SK-N-SH (cell line): ENCODE measurements around the gene CASZ1. TPM values are rescaled to one million over a fixed set of nuclear protein-coding genes. Genes with fewer than 3 reads are reported as not detected.

Source experiments
- CTCF ChIA-PET: fragments of 300-600, 350-600 bp; formaldehyde crosslinking; extraction: SDS; loops from one replicate; lab custom pipeline; 2021; lab: Yijun Ruan, JAX
- POLR2A ChIA-PET: fragments of 350-600 bp; sonication (Branson Sonifier 250); formaldehyde crosslinking; extraction: SDS; loops from one replicate; lab custom pipeline; 2020; ENCODE audit warnings: antibody characterized with exemption, inconsistent platforms; lab: Yijun Ruan, JAX
- DNase-seq: peaks from one replicate; pipeline ENCODE4 v3.0.0; 2012
- H2AFZ ChIP-seq: fragments of 200-600 bp; sonication (generic); 2 replicates; pipeline ENCODE4 v1.8.1; 2016; ENCODE audit warnings: antibody characterized with exemption, mild to moderate bottlenecking, low read depth
- H3F3A ChIP-seq: fragments of 200-600 bp; sonication (generic); replicated peaks from 2 replicates; pipeline ENCODE3; 2016; ENCODE audit warnings: antibody characterized with exemption, mild to moderate bottlenecking; ENCODE audit not compliant: insufficient read depth
- H3K27ac ChIP-seq, 2 experiments: fragments of 200-500 bp in 1 of 2; fragments of 200-600 bp in 1 of 2; sonication (Bioruptor generic) in 1 of 2; sonication (generic), shearing (Covaris generic) in 1 of 2; 2 replicates each; pipeline versions ENCODE4 v1.5.1 to v1.6.1; 2014 to 2016; ENCODE audit warnings: low read depth in 2 of 2, inconsistent platforms in 1 of 2, low read length in 1 of 2, mild to moderate bottlenecking in 1 of 2, mixed read lengths in 1 of 2
- H3K27me3 ChIP-seq: fragments of 200-600 bp; sonication (generic), shearing (Covaris generic); 2 replicates; pipeline ENCODE4 v1.6.1; 2016; ENCODE audit warnings: mixed run types; ENCODE audit not compliant: insufficient read depth
- H3K36me3 ChIP-seq, 2 experiments: fragments of 200-500 bp in 1 of 2; fragments of 200-600 bp in 1 of 2; sonication (Bioruptor generic) in 1 of 2; sonication (generic) in 1 of 2; replicated peaks in 1 of 2; 2 replicates each; pipeline versions ENCODE3 to v1.5.1; 2014 to 2016; ENCODE audit warnings: low read length in 1 of 2, mild to moderate bottlenecking in 1 of 2; ENCODE audit not compliant: insufficient read depth in 2 of 2, control insufficient read depth in 1 of 2
- H3K4me1 ChIP-seq, 2 experiments: fragments of 200-500 bp in 1 of 2; fragments of 200-600 bp in 1 of 2; sonication (Bioruptor generic) in 1 of 2; sonication (generic), shearing (Covaris generic) in 1 of 2; 2 replicates each; pipeline versions ENCODE4 v1.5.1 to v1.6.1; 2014 to 2016; ENCODE audit warnings: low read depth in 1 of 2, low read length in 1 of 2, mixed run types in 1 of 2; ENCODE audit not compliant: insufficient read depth in 2 of 2, control insufficient read depth in 1 of 2
- H3K4me2 ChIP-seq: fragments of 200-600 bp; sonication (generic), shearing (Covaris generic); 2 replicates; pipeline ENCODE4 v1.6.1; 2017; ENCODE audit warnings: mixed run types
- H3K4me3 ChIP-seq, 2 experiments: fragments of 200-500 bp in 1 of 2; fragments of 200-600 bp in 1 of 2; sonication (Bioruptor generic) in 1 of 2; sonication (generic), shearing (Covaris generic) in 1 of 2; 2 replicates each; pipeline versions ENCODE4 v1.5.1 to v1.8.1; 2014 to 2016; ENCODE audit warnings: low read depth in 2 of 2, inconsistent platforms in 1 of 2, low read length in 1 of 2, mild to moderate bottlenecking in 1 of 2, mixed read lengths in 1 of 2, moderate library complexity in 1 of 2
- H3K79me2 ChIP-seq: fragments of 200-600 bp; sonication (generic); 2 replicates; pipeline ENCODE4 v1.8.1; 2017; ENCODE audit warnings: mild to moderate bottlenecking; ENCODE audit not compliant: insufficient read depth
- H3K9ac ChIP-seq: fragments of 200-600 bp; sonication (generic); 2 replicates; pipeline ENCODE4 v1.6.1; 2017; ENCODE audit warnings: mixed run types
- H3K9me2 ChIP-seq: fragments of 200-600 bp; sonication (generic); 2 replicates; pipeline ENCODE4 v1.6.1; 2017; ENCODE audit warnings: mixed run types
- H3K9me3 ChIP-seq: fragments of 200-600 bp; sonication (generic); 2 replicates; pipeline ENCODE4 v1.6.1; 2017; ENCODE audit warnings: mixed run types, mild to moderate bottlenecking, moderate library complexity
- H4K20me1 ChIP-seq: fragments of 200-600 bp; sonication (generic); 2 replicates; pipeline ENCODE4 v1.6.1; 2017; ENCODE audit warnings: mild to moderate bottlenecking, mixed run types; ENCODE audit not compliant: insufficient read depth
- CHD2 ChIP-seq: fragments of 150-350 bp; IDR thresholded peaks from 2 replicates; pipeline ENCODE4 v1.6.1; 2018; ENCODE audit warnings: low read length; ENCODE audit not compliant: partially characterized antibody
- FOXM1 ChIP-seq: IDR thresholded peaks from 2 replicates; pipeline ENCODE4 v1.4.0; 2012; ENCODE audit warnings: low read depth, mild to moderate bottlenecking
- IRF3 ChIP-seq: fragments of 150-350 bp; IDR thresholded peaks from 2 replicates; pipeline ENCODE4 v1.6.1; 2016; ENCODE audit warnings: mild to moderate bottlenecking, low read depth, low read length
- JUND ChIP-seq: IDR thresholded peaks from 2 replicates; pipeline ENCODE4 v1.4.0; 2012
- MEF2A ChIP-seq: IDR thresholded peaks from 2 replicates; pipeline ENCODE4 v1.4.0; 2012; ENCODE audit warnings: low read depth, borderline replicate concordance
- MXI1 ChIP-seq: IDR thresholded peaks from 2 replicates; pipeline ENCODE4 v1.6.1; 2012; ENCODE audit warnings: mild to moderate bottlenecking, low read depth, low read length, improper control_type of control experiment
- REST ChIP-seq: IDR thresholded peaks from 2 replicates; pipeline ENCODE4 v1.6.1; 2012; ENCODE audit warnings: mild to moderate bottlenecking, low read depth, low read length, moderate library complexity
- SIN3A ChIP-seq: IDR thresholded peaks from 2 replicates; pipeline ENCODE4 v1.6.1; 2012; ENCODE audit warnings: low read depth, mild to moderate bottlenecking, low read length, moderate library complexity, borderline replicate concordance
- SMC3 ChIP-seq: IDR thresholded peaks from 2 replicates; pipeline ENCODE4 v1.6.1; 2012; ENCODE audit warnings: low read depth, low read length, improper control_type of control experiment
- USF1 ChIP-seq: IDR thresholded peaks from 2 replicates; pipeline ENCODE4 v1.4.0; 2012; ENCODE audit warnings: low read depth, borderline replicate concordance
- WGBS: methylation state at CpG from one replicate; pipeline ENCODE4 v1.1.6; 2017; ENCODE audit warnings: low lambda C conversion rate; 5-methylcytosine and 5-hydroxymethylcytosine counted together
- polyA plus RNA-seq, 3 experiments: library from polyadenylated mRNA; depleted of rRNA; stranded (reverse); fragments of >200 nt; gene quantifications; 2 replicates each; pipeline ENCODE4 v1.2.3, GENCODE V29; 2012

The CASZ1 gene
- polyA plus RNA-seq, 1 of the 3 experiments (the other 2 are of a cell fraction) = 0.51 TPM

- 31% methylated on average over 4 of the region's 9 CpGs for WGBS
- ChIA-PET POLR2A (no interaction called here), CTCF (no interaction called here)
- H3K9me2 ChIP-seq = no peaks in the 10 kb centered on the region
- peaks cover 0 to 8% of the 10 kb centered on the region in 2 experiments; a peak in 1 of 4 replicates for H3K4me1 ChIP-seq
- H3K4me3 ChIP-seq = no peak overlapping the region
- H3K27me3 ChIP-seq = no peaks in the 10 kb centered on the region; the same call in none of the 2 replicates
- no peaks in the 10 kb centered on the region for H3F3A ChIP-seq
- H3K27ac ChIP-seq = no peak overlapping the region
- no peak overlapping the region for H3K4me2 ChIP-seq
- no peaks in the 10 kb centered on the region for H3K9me3 ChIP-seq
- TF ChIP-seq FOXM1 = no peak
- TF ChIP-seq USF1 = no peak
- TF ChIP-seq SIN3A = no peak
- no peak for TF ChIP-seq JUND
- TF ChIP-seq MEF2A = no peak
- TF ChIP-seq IRF3 = no peak
- TF ChIP-seq MXI1 = no peak
- TF ChIP-seq REST = no peak
- no peak for TF ChIP-seq SMC3
- TF ChIP-seq, all 33 proteins: peak for 0
- Histone ChIP-seq H3K9ac (no peak overlapping the region), H3K79me2 (no peaks in the 10 kb centered on the region), H4K20me1 (no peaks in the 10 kb centered on the region), H3K36me3 (no peaks in the 10 kb centered on the region), H2AFZ (no peak overlapping the region)
- DNase-seq = no peak
These were observed 78.4 kb downstream of the CASZ1 start for GRCh38 chr1:10718083-10718415.

GRCh38 chr1:10717296-10718082 lies 79.0 kb downstream of the CASZ1 start:
- TF ChIP-seq CHD2 = no peak
- Histone ChIP-seq H3K4me1 (peaks cover 0 to 8% of the 10 kb centered on the region in 2 experiments; a peak in 1 of 4 replicates), H3K79me2 (no peaks in the 10 kb centered on the region), H3K4me3 (no peak overlapping the region), H3K9me2 (no peaks in the 10 kb centered on the region), H3K4me2 (no peak overlapping the region), H3F3A (no peaks in the 10 kb centered on the region), H2AFZ (no peak overlapping the region), H3K27me3 (no peaks in the 10 kb centered on the region; the same call in none of the 2 replicates), H3K36me3 (no peaks in the 10 kb centered on the region), H3K9me3 (no peaks in the 10 kb centered on the region), H3K9ac (no peak overlapping the region), H3K27ac (no peak overlapping the region), H4K20me1 (no peaks in the 10 kb centered on the region)
- DNase-seq = no peak
- WGBS = 73% methylated on average over 9 of the region's 22 CpGs
- ChIA-PET CTCF (interaction anchor here (0.8 to 1.1 kb wide), 2 partner anchors 11 to 223 kb away, joined by 3 read pairs; no protein-coding TSS in a partner anchor), POLR2A (no interaction called here)
